Stimulated activated naive CD4-positive, alpha-beta T cell (primary cell): ENCODE data around the gene CTNNA2.

Experiments
- DNase-seq, 6 experiments: peaks; one replicate each; lab custom pipeline; 2025; lab: John Stamatoyannopoulos, UW

The CTNNA2 gene

DNA sequence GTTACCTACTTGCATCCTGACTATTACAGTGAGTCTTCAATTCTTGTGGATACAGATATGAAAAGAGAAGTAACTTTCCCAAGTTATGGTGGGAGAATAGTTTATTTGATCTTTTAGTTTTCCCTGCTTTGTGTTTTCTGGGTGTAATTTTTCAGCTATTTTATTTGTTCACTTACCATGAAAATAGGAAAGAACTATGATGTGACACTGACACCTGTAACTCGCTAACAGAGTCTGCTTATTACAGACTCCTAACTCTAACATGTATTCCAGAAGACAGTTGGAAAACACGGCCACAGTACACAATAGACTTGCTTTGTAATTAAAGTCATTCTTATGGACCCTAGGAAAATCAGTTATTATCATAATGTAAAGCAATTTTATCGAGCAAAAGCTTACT is 468.5 kb downstream of the CTNNA2 start:
- no peak for DNase-seq

GRCh38 chr2:79982445-79982844 is 469.6 kb downstream of the CTNNA2 start:
- DNase-seq = no peak

GRCh38 chr2:79984476-79984875 is 471.6 kb downstream of the CTNNA2 start:
- DNase-seq = no peak

- DNase-seq = no peak
Observed at GRCh38 chr2:79985145-79985544, 472.3 kb downstream of the CTNNA2 start.

GRCh38 chr2:79985571-79985970 is 472.7 kb downstream of the CTNNA2 start:
- DNase-seq = no peak

GRCh38 chr2:79993144-79993543 is 480.3 kb downstream of the CTNNA2 start:
- no peak for DNase-seq

GRCh38 chr2:79994161-79994560 is 481.3 kb downstream of the CTNNA2 start:
- DNase-seq = no peak

- DNase-seq = no peak
Observed at GRCh38 chr2:79994965-79995364, 482.1 kb downstream of the CTNNA2 start.

DNA sequence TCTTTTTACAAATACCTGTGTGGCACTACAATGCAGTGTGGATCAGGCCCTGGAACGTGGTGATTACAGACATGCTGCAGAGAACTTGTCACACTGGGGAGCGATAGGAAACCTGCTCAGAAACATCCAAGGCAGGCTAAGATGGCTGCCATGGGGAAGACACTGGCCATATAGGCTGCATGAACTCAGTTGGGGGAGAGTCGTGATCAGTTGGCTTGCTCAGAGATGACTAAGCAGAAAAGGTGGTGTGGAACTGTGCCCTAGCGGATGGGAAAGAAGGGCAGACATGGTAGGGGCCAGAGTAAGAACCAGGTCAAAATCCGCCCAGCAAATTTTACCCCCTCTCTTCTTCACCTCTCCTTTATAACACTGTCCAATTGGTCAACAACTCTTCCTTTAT is 483.9 kb downstream of the CTNNA2 start:
- DNase-seq = no peak

DNA sequence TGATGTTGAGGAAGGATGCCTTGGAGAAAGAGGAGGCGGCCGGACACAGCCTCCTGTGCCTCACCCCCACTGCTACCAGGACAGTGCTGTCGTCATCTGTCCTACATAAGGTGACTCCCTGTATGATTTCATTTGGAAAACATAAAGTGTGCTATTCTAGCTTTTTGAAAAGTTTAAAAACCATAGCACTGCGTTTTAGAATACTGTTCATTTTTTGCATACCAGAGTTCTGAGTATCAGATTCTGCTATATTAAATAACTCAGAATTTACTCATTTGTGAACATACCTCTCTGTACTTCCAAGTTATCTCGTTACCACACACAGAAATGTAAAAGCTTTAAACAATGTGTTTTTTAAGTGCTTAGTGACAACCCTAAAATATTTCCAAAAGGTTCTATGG is 488.9 kb downstream of the CTNNA2 start:
- DNase-seq = no peak

- no peak for DNase-seq
Observed at GRCh38 chr2:80002112-80002511, 489.3 kb downstream of the CTNNA2 start.

GRCh38 chr2:80002568-80003157 is 489.8 kb downstream of the CTNNA2 start:
- no peak for DNase-seq

- DNase-seq = no peak
Observed at GRCh38 chr2:80007777-80008503, 495.1 kb downstream of the CTNNA2 start.

- no peak for DNase-seq
Observed at GRCh38 chr2:80008596-80008995, 495.7 kb downstream of the CTNNA2 start.

DNA sequence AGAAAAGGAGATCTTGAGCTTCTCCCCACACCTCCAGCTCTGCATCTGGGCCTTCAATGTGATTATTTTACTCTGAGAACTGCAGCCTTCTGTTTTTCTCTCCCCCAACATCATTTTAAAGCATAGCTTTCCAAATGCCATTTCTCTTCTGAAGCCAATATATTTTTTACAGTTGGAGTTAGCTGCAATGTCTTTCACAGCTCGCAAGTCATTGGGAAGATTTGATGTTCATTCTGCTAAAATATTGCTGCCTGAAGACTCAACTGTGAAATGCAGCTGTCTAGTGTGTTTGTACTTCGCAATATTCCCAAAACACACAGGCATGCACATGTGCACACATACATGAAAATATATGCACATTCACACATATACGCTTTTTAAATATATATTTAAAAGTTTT is 496.4 kb downstream of the CTNNA2 start:
- DNase-seq = no peak

- DNase-seq = no peak
Observed at GRCh38 chr2:80012061-80012460, 499.2 kb downstream of the CTNNA2 start.

DNA sequence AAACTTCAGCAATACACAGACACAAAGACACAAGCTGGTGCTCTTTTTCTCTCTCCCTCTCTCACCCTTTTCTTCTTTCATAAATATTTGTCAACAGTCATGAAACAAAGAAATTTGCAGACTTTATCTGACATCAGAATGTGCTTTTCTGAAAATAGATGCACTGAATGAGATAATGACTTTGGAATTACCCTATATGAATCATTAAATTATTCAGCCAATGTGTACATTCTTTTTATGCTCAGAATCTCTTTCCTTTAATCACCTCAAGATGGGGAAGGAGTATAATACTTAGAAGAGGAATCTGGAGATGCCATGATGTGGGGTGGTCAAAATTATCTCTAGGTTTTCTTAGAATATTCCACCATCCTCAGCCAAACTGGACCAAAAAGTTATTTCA is 501.8 kb downstream of the CTNNA2 start:
- DNase-seq = no peak

GRCh38 chr2:80016171-80016570 is 503.3 kb downstream of the CTNNA2 start:
- DNase-seq = no peak

- no peak for DNase-seq
Observed at GRCh38 chr2:80019571-80020460, 507.0 kb downstream of the CTNNA2 start.

- no peak for DNase-seq
Observed at GRCh38 chr2:80022018-80022417, 509.2 kb downstream of the CTNNA2 start.

- no peak for DNase-seq
Observed at GRCh38 chr2:80026040-80026729, 513.3 kb downstream of the CTNNA2 start.

GRCh38 chr2:80028051-80028450 is 515.2 kb downstream of the CTNNA2 start:
- no peak for DNase-seq
